Measurements from ENCODE around the gene HARS2.

Gene HARS2, protein sequence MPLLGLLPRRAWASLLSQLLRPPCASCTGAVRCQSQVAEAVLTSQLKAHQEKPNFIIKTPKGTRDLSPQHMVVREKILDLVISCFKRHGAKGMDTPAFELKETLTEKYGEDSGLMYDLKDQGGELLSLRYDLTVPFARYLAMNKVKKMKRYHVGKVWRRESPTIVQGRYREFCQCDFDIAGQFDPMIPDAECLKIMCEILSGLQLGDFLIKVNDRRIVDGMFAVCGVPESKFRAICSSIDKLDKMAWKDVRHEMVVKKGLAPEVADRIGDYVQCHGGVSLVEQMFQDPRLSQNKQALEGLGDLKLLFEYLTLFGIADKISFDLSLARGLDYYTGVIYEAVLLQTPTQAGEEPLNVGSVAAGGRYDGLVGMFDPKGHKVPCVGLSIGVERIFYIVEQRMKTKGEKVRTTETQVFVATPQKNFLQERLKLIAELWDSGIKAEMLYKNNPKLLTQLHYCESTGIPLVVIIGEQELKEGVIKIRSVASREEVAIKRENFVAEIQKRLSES

DNA sequence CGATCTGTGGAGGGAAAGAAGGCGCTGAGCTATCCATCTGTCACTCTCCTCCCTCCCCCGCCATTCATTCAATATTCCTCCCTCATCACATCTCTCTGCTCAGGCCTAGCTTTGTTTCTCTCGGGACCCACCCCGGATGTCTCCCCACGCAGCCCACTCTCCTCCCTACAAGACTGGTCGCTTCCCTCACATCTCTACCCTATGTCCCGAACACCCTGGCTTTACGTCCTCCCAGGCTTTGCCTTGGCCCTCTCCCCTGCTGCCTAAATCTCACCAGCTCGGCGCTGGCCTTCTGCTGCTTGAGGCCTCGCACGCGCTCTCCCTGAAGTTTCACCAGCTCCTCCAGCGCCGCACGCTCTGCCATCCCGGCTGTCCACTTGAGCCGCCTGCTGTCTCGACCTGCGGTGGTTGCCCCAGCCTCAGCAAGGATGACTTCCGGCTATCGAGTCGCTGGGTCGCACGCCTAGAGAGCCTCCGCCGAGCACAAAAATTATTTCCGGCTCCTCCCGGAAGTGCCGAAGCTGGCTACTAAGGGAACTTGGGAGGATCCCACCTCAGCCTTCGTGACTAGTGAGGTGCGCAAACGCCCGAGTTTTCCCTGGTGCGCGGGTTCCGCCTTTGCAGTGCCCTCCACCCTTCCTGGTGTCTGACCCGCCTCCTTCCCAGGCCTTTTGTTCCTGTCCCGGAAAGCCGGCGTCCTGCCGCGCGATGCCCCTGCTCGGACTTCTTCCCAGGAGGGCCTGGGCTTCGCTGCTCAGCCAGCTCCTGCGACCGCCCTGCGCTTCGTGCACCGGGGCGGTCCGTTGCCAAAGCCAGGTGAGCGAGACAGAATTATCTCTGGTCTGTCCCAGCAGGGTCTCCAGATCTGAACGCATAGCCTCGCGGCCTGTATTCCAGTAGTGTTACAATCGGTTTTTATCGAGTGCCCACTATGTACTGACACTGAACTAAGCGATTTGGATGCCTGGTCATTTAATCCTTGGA lies at the start of gene HARS2, which contains the start of gene HARS1:
Gene HARS2 (plus strand): TSS at position 515 of the 984 bp plus-strand sequence. CDS start 194 bp downstream, at position 709.
Gene HARS1 (minus strand): TSS at position 430 of the 984 bp plus-strand sequence. CDS start 66 bp downstream, at position 364.
- TF ChIP-seq, protein P1, sequence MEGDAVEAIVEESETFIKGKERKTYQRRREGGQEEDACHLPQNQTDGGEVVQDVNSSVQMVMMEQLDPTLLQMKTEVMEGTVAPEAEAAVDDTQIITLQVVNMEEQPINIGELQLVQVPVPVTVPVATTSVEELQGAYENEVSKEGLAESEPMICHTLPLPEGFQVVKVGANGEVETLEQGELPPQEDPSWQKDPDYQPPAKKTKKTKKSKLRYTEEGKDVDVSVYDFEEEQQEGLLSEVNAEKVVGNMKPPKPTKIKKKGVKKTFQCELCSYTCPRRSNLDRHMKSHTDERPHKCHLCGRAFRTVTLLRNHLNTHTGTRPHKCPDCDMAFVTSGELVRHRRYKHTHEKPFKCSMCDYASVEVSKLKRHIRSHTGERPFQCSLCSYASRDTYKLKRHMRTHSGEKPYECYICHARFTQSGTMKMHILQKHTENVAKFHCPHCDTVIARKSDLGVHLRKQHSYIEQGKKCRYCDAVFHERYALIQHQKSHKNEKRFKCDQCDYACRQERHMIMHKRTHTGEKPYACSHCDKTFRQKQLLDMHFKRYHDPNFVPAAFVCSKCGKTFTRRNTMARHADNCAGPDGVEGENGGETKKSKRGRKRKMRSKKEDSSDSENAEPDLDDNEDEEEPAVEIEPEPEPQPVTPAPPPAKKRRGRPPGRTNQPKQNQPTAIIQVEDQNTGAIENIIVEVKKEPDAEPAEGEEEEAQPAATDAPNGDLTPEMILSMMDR (IDR thresholded peaks at IDR 0.05; ENCODE audit: insufficient read depth, low read length, poor library complexity, severe bottlenecking): no peak
- TF ChIP-seq EZH2phosphoT487 (conservative IDR thresholded peaks at IDR 0.05; ENCODE audit: low read length): no peak
- H3K9ac ChIP-seq (ENCODE audit: low read length): peak within 1 kb of the TSS; percentile 91
- no peaks in the 10 kb centered on the region for H3K9me3 ChIP-seq (ENCODE audit: insufficient read depth, low read length)
- peak within 1 kb of the TSS; percentile 90 for H2AFZ ChIP-seq (ENCODE audit: low read depth, low read length, severe bottlenecking)
- peak within 1 kb of the TSS; percentile 34 for H3K27ac ChIP-seq (ENCODE audit: low read depth, low read length)
- H3K27me3 ChIP-seq (ENCODE audit: low read length): no peaks in the 10 kb centered on the region
- H3F3A ChIP-seq (ENCODE audit: insufficient read depth): no peaks in the 10 kb centered on the region
- H3K36me3 ChIP-seq (ENCODE audit: low read length): no peaks in the 10 kb centered on the region; the same call in 1 of the 2 replicates
- H3K79me2 ChIP-seq (ENCODE audit: insufficient read depth, low read length): peaks cover 54% of the 10 kb centered on the region
- H3K4me2 ChIP-seq (ENCODE audit: low read depth, low read length, poor library complexity, severe bottlenecking): peak within 1 kb of the TSS; percentile 84
- peak within 1 kb of the TSS; percentile 92 for H3K4me3 ChIP-seq (ENCODE audit: insufficient read depth, low read length, poor library complexity, severe bottlenecking)
- H4K20me1 ChIP-seq (ENCODE audit: low read depth, low read length): no peaks in the 10 kb centered on the region
- H3K9me2 ChIP-seq (replicated peaks; ENCODE audit: insufficient read depth, low read length): no peaks in the 10 kb centered on the region

GRCh38 chr5:140641716-140642115 lies 49.5 kb upstream of the HARS2 start:
- Histone ChIP-seq H3K79me2 (ENCODE audit: insufficient read depth, low read length) (peaks cover 26% of the 10 kb centered on the region), H3K4me2 (ENCODE audit: low read depth, low read length, poor library complexity, severe bottlenecking) (no peak overlapping the region), H3K36me3 (ENCODE audit: low read length) (no peaks in the 10 kb centered on the region)

GRCh38 chr5:140642718-140643117 lies 48.5 kb upstream of the HARS2 start:
- Histone ChIP-seq H3K9ac (ENCODE audit: low read length) (no peak overlapping the region), H3F3A (ENCODE audit: insufficient read depth) (no peaks in the 10 kb centered on the region), H4K20me1 (ENCODE audit: low read depth, low read length) (no peaks in the 10 kb centered on the region), H3K4me2 (ENCODE audit: low read depth, low read length, poor library complexity, severe bottlenecking) (no peak overlapping the region), H3K27me3 (ENCODE audit: low read length) (no peaks in the 10 kb centered on the region), H3K79me2 (ENCODE audit: insufficient read depth, low read length) (peaks cover 34% of the 10 kb centered on the region), H3K4me3 (ENCODE audit: insufficient read depth, low read length, poor library complexity, severe bottlenecking) (no peak overlapping the region), H2AFZ (ENCODE audit: low read depth, low read length, severe bottlenecking) (no peak overlapping the region), H3K9me3 (ENCODE audit: insufficient read depth, low read length) (no peaks in the 10 kb centered on the region), H3K36me3 (ENCODE audit: low read length) (no peaks in the 10 kb centered on the region), H3K27ac (ENCODE audit: low read depth, low read length) (no peak overlapping the region), H3K9me2 (replicated peaks; ENCODE audit: insufficient read depth, low read length) (no peaks in the 10 kb centered on the region)
- TF ChIP-seq, protein P1 (IDR thresholded peaks at IDR 0.05; ENCODE audit: insufficient read depth, low read length, poor library complexity, severe bottlenecking): no peak
- TF ChIP-seq EZH2phosphoT487 (conservative IDR thresholded peaks at IDR 0.05; ENCODE audit: low read length): no peak

More at GRCh38 chr5:140641716-140642115, 49.5 kb upstream of the HARS2 start:
- no peak overlapping the region for H3K27ac ChIP-seq (ENCODE audit: low read depth, low read length)
- H4K20me1 ChIP-seq (ENCODE audit: low read depth, low read length): no peaks in the 10 kb centered on the region
- H3K9me2 ChIP-seq (replicated peaks; ENCODE audit: insufficient read depth, low read length): no peaks in the 10 kb centered on the region
- H3K4me3 ChIP-seq (ENCODE audit: insufficient read depth, low read length, poor library complexity, severe bottlenecking): no peak overlapping the region
- H3K9me3 ChIP-seq (ENCODE audit: insufficient read depth, low read length): no peaks in the 10 kb centered on the region
- no peak overlapping the region for H3K9ac ChIP-seq (ENCODE audit: low read length)
- H3F3A ChIP-seq (ENCODE audit: insufficient read depth): no peaks in the 10 kb centered on the region
- H3K27me3 ChIP-seq (ENCODE audit: low read length): no peaks in the 10 kb centered on the region
- no peak overlapping the region for H2AFZ ChIP-seq (ENCODE audit: low read depth, low read length, severe bottlenecking)
- TF ChIP-seq EZH2phosphoT487 (conservative IDR thresholded peaks at IDR 0.05; ENCODE audit: low read length): no peak
- TF ChIP-seq, protein P1 (IDR thresholded peaks at IDR 0.05; ENCODE audit: insufficient read depth, low read length, poor library complexity, severe bottlenecking): no peak

All from SU-DHL-6 (cell line).